ENCODE data around the gene TMA7. TPM values are rescaled to one million over a fixed set of nuclear protein-coding genes. Genes with fewer than 3 reads are reported as not detected.
"Not testable (repeated sequence)": the region's sequence is repeated elsewhere in the genome, so short reads cannot be mapped to it uniquely, and the experiment has no call there.

Gene TMA7
- polyA plus RNA-seq, 1 donor from 2014 or later = 1,747 TPM

- Histone ChIP-seq H3K9ac (ENCODE audit: low read length) (no peak overlapping the region), H4K20me1 (ENCODE audit: insufficient read depth) (no peaks in the 10 kb centered on the region), H3K9me2 (ENCODE audit: insufficient read depth, low read length) (no peaks in the 10 kb centered on the region), H3K27ac (ENCODE audit: low read length) (no peak overlapping the region), H3K27me3 (ENCODE audit: insufficient read depth, low read depth, low read length) (no peaks in the 10 kb centered on the region), H3K9me3 (ENCODE audit: low read length) (no peaks in the 10 kb centered on the region), H3K79me2 (replicated peaks; ENCODE audit: insufficient read depth, low read length) (no peaks in the 10 kb centered on the region), H3F3A (ENCODE audit: insufficient read depth, low read length, poor library complexity, severe bottlenecking) (no peaks in the 10 kb centered on the region), H3K4me3 (ENCODE audit: low read length) (no peak overlapping the region), H3K4me2 (ENCODE audit: low read length) (no peak overlapping the region), H2AFZ (ENCODE audit: low read depth, low read length) (no peak overlapping the region), H3K36me3 (ENCODE audit: insufficient read depth, low read length) (peaks cover 14% of the 10 kb centered on the region)
- TF ChIP-seq EZH2 (IDR thresholded peaks at IDR 0.05; ENCODE audit: borderline replicate concordance, insufficient read depth, low read length, poor library complexity, severe bottlenecking) (no peak), SMC3 (conservative IDR thresholded peaks at IDR 0.05; ENCODE audit: poor library complexity) (no peak)
These were observed 19.9 kb downstream of the TMA7 start for GRCh38 chr3:48459773-48460516.

- Histone ChIP-seq H3K4me2 (ENCODE audit: low read length) (no peak overlapping the region), H3K9ac (ENCODE audit: low read length) (no peak overlapping the region), H3K79me2 (replicated peaks; ENCODE audit: insufficient read depth, low read length) (no peaks in the 10 kb centered on the region), H3K9me2 (ENCODE audit: insufficient read depth, low read length) (no peaks in the 10 kb centered on the region), H3K27ac (ENCODE audit: low read length) (no peak overlapping the region), H4K20me1 (ENCODE audit: insufficient read depth) (no peaks in the 10 kb centered on the region), H3K27me3 (ENCODE audit: insufficient read depth, low read depth, low read length) (no peaks in the 10 kb centered on the region), H3K4me3 (ENCODE audit: low read length) (no peak overlapping the region), H3F3A (ENCODE audit: insufficient read depth, low read length, poor library complexity, severe bottlenecking) (no peaks in the 10 kb centered on the region), H3K36me3 (ENCODE audit: insufficient read depth, low read length) (peaks cover 14% of the 10 kb centered on the region), H3K9me3 (ENCODE audit: low read length) (no peaks in the 10 kb centered on the region), H2AFZ (ENCODE audit: low read depth, low read length) (no peak overlapping the region)
- TF ChIP-seq TAF1 (IDR thresholded peaks at IDR 0.05; ENCODE audit: low read depth) = no peak
- no peak for TF ChIP-seq SMC3 (conservative IDR thresholded peaks at IDR 0.05; ENCODE audit: poor library complexity)
- TF ChIP-seq REST (IDR thresholded peaks at IDR 0.05; ENCODE audit: borderline replicate concordance) = no peak
- TF ChIP-seq EP300 (conservative IDR thresholded peaks at IDR 0.05; ENCODE audit: poor library complexity, severe bottlenecking) = no peak
- no peak for TF ChIP-seq EZH2 (IDR thresholded peaks at IDR 0.05; ENCODE audit: borderline replicate concordance, insufficient read depth, low read length, poor library complexity, severe bottlenecking)
- TF ChIP-seq POLR2AphosphoS5 (IDR thresholded peaks at IDR 0.05) = no peak
- TF ChIP-seq MXI1 (conservative IDR thresholded peaks at IDR 0.05; ENCODE audit: poor library complexity, severe bottlenecking) = no peak
- TF ChIP-seq RAD21 (conservative IDR thresholded peaks at IDR 0.05) = no peak
- no peak for TF ChIP-seq CTCF (IDR thresholded peaks at IDR 0.05; ENCODE audit: poor library complexity, severe bottlenecking)
These were observed 20.5 kb downstream of the TMA7 start for GRCh38 chr3:48460517-48460902.

GRCh38 chr3:48461767-48462166 lies 21.7 kb downstream of the TMA7 start:
- not testable (repeated sequence) for H4K20me1 ChIP-seq (ENCODE audit: insufficient read depth); H3K27me3 ChIP-seq (ENCODE audit: insufficient read depth, low read depth, low read length); H3K9ac ChIP-seq (ENCODE audit: low read length); H3K9me2 ChIP-seq (ENCODE audit: insufficient read depth, low read length); H2AFZ ChIP-seq (ENCODE audit: low read depth, low read length); H3K4me3 ChIP-seq (ENCODE audit: low read length); H3K4me2 ChIP-seq (ENCODE audit: low read length); H3K9me3 ChIP-seq (ENCODE audit: low read length); H3K79me2 ChIP-seq (replicated peaks; ENCODE audit: insufficient read depth, low read length); H3F3A ChIP-seq (ENCODE audit: insufficient read depth, low read length, poor library complexity, severe bottlenecking); H3K27ac ChIP-seq (ENCODE audit: low read length)
- H3K36me3 ChIP-seq (ENCODE audit: insufficient read depth, low read length) = peaks cover 14% of the 10 kb centered on the region

Data from neural cell (in vitro differentiated cells).